Stimulated activated CD4-positive, alpha-beta T cell treated with anti-CD3 and anti-CD28 coated beads, Interleukin-1b, Interleukin-23, amount 100 ng/mL, for 24 hours (primary cell): ENCODE measurements around the gene OR2G6.
"Not testable (repeated sequence)": the region's sequence is repeated elsewhere in the genome, so short reads cannot be mapped to it uniquely, and the experiment has no call there.

Experiments
- DNase-seq, 4 experiments: peaks; one replicate each; pipeline ENCODE4 v3.0.0-alpha.2; 2020; ENCODE audit warnings: low read depth in 4 of 4, low spot score in 1 of 4

OR2G6 gene

DNA sequence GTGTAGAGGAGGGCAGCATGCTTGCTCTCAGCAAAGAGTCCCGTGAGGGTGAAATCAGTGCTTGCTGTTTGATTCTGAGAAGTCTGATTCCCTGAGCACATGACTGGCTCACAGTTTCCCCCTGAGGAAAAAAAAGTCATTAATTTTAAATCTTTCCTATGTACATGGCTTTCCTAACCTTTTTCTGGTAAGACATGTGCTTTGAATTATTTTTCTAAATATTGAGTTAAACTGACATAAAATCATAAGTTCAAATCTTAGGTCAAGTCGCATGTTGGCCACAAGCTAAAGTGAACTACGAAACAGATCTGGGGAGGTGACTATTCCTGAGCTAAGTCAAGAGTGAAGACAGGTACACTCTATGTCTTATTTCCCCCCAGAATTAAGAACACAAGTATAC, 66.8 kb downstream of the OR2G6 start, which contains the start of gene OR2T34:
TSS of gene OR2T34 (minus strand) at position 101 of the 400 bp plus-strand sequence. CDS start at position 101, 0 bp downstream.
- not testable (repeated sequence) for DNase-seq

GRCh38 chr1:248576260-248576980, 68.5 kb downstream of the OR2G6 start:
- no peak for DNase-seq
